HG02885 (cell line): ENCODE data around the gene STAU1.
"Not testable (repeated sequence)": the region's sequence is repeated elsewhere in the genome, so short reads cannot be mapped to it uniquely, and the experiment has no call there.

ENCODE experiments used
- ATAC-seq: cut with Tn5 transposase; IDR thresholded peaks from one replicate; pipeline ENCODE4 v1.9.1; 2021; ENCODE audit warnings: mild to moderate bottlenecking; ENCODE audit not compliant: unreplicated experiment, poor library complexity

Gene STAU1

GRCh38 chr20:49210101-49210756, 22.1 kb upstream of the STAU1 start:
- no peak for ATAC-seq

GRCh38 chr20:49207076-49207475, 18.9 kb upstream of the STAU1 start:
- ATAC-seq = no peak

- no peak for ATAC-seq
Observed at GRCh38 chr20:49203746-49204145, 15.6 kb upstream of the STAU1 start.

- no peak for ATAC-seq
Observed at GRCh38 chr20:49203011-49203410, 14.9 kb upstream of the STAU1 start.

GRCh38 chr20:49199729-49200293, 11.7 kb upstream of the STAU1 start:
- ATAC-seq = no peak

- ATAC-seq = not testable (repeated sequence)
Observed at GRCh38 chr20:49192944-49193518, 4.9 kb upstream of the STAU1 start.

- no peak for ATAC-seq
Observed at GRCh38 chr20:49187330-49187850, 744 bp downstream of the STAU1 start.

- no peak for ATAC-seq
Observed at GRCh38 chr20:49186535-49187329, 1.4 kb downstream of the STAU1 start.

GRCh38 chr20:49185071-49185761, 2.9 kb downstream of the STAU1 start:
- ATAC-seq = no peak

GRCh38 chr20:49184691-49185070, 3.5 kb downstream of the STAU1 start:
- no peak for ATAC-seq

- not testable (repeated sequence) for ATAC-seq
Observed at GRCh38 chr20:49184084-49184501, 4.0 kb downstream of the STAU1 start.

GRCh38 chr20:49183444-49183843, 4.7 kb downstream of the STAU1 start:
- ATAC-seq = no peak

- no peak for ATAC-seq
Observed at GRCh38 chr20:49181265-49181877, 6.8 kb downstream of the STAU1 start.

- no peak for ATAC-seq
Observed at GRCh38 chr20:49179368-49180277, 8.5 kb downstream of the STAU1 start.

GRCh38 chr20:49174183-49174582, 14.0 kb downstream of the STAU1 start:
- ATAC-seq = no peak

GRCh38 chr20:49172413-49172812, 15.7 kb downstream of the STAU1 start:
- ATAC-seq = no peak

- no peak for ATAC-seq
Observed at GRCh38 chr20:49171909-49172308, 16.2 kb downstream of the STAU1 start.

- ATAC-seq = no peak
Observed at GRCh38 chr20:49170714-49171113, 17.4 kb downstream of the STAU1 start.

GRCh38 chr20:49169547-49169946, 18.6 kb downstream of the STAU1 start:
- no peak for ATAC-seq
